GM19238 (cell line): ENCODE data around the gene TGFB1I1.

Experiments used
- DNase-seq: peaks from one replicate; pipeline ENCODE4 v3.0.0; 2011; ENCODE audit warnings: low spot score; ENCODE audit not compliant: insufficient read length

The TGFB1I1 gene

DNA sequence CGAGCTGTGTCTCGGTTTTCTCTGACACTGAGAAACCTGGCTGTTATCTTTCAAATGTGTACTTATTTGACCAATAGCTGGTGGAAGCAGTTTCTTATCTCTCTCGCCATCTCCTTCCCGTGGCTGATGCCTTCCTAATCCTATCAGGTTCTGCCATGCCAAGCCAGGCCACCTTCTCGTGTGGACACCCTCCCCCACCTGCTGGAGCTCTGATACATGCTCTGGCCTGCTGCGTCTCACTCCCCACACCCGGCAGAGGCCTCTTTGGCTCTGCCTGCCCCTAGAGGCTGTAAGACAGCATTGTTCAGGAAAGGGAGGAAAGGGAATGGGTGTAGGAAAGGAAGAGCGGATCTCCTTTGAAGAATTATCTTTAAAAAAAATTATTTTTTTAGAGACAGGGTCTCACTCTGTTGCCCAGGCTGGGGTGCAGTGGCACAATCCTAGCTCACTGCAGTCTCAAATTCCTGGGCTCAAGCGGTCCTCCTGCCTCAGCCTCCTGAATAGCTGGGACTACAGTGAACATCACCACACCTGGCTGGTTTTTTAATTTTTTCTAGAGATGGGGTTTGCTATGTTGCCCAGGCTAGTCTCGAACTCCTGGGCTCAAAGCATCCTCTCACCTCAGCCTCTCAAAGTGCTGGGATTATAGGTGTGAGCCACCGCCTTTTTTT is 20.1 kb upstream of the TGFB1I1 start:
- no peak for DNase-seq

DNA sequence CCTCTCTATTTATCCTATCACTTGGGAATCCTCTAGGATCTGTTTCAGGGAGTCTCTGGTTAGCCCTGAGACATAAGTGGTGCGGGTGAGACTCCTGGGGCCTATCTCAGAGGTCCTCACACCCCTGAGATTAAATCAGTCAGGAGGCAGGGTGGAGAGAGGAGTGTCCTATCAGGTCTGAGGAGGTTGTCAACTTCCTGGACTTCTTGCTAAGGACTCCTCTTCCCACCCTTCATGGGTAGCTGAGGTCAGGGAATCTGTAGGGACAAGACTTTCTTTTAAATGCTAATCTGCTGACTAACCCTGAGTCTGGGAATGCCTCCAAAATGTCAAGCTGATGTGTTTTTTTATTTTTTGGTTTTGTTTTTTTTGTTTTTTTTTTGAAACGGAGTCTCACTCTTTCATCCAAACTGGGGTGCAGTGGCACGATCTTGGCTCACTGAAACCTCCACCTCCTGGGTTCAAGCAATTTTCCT is 19.3 kb upstream of the TGFB1I1 start:
- DNase-seq = no peak

DNA sequence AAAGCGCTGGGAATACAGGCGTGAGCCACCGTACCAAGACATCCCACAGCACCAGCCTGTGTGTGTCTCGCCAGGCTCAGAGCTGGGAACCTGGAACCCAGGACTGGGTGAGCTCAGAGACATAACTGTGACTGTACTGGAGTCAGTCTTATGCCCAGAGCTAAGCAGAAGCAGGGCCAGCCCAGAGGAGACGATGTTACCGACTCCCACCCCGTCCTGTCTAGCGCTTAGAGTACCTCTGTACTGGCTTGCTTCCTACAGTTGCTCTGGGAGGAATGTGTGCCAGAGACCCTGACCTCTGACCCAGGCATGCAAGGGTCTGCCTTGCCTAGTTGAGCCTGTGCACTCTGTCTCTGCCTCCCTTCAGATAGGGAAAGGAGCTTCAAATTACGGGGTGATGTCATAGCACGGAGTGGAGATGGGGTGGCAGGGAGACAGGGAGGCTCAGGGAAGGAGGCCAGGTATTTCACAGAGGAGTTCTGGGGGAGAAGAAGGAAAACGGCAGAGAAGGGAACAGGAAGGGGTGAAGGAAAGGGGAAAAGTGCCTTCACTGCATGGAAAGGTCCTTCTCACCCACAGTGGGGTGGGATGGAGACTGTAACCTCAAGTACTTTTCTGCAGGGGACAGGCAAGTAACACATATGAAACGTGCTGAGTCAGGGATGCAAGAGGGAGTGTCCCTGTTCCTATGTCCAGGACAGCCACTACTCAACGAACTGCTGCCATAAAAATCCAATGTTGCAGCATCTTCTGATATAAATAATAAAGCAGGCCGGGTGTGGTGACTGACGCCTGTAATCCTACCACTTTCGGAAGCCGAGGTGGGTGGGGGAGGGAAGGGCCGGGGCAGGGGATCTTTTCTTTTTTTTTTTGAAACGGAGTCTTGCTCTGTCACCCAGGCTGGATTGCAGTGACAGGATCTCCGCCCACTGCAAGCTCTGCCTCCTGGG is 18.4 kb upstream of the TGFB1I1 start:
- DNase-seq = no peak

DNA sequence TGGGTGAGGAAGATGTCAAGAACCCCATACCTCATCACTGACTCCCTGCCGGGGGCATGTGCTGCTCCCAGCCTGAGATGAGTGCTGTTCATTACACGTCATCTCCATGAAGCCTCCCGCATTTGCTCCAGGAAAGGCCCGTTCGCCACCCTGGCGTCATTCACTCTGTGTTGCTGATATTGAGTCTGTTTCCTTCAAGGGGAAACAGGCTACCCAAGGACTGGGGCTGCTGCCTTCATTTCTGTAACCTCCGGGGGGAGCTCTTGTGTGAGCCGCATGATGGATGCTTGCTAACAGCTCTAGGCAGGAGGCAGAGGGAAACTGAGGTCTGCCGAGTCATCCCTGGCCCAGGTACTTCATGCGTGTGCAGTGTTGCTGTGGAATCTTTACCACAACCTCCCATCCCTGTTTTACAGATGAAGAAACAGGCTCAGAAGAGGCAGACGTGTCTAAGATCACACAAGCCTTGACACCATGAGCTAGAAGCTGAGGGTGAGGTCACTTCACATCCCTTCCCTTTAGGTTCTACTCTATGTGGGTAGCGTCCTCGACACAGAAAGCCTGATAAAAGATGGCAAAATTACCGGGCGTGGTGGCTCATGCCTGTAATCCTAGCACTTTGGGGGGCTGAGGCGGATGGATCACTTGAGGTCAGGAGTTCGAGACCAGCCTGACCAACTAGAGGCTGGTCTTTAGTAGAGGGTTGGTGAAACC is 16.2 kb upstream of the TGFB1I1 start:
- no peak for DNase-seq

DNA sequence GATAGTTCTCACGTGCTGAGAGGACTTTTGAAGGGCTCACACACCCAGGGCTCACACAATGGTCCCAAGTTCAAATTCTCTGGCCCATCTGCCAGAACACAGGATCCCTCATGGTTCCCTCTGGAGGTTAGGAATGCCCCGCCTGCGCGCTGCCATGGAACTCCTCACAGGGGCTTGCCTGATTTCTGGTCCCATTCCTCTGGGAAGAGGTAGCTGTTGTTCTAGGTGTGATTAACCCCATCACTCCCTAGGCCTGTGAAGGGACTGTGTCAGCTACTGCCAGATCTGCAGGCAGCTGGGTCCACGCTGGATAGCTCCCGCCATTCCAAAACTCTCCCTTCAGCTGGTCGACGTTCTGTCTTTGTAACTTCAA is 15.0 kb upstream of the TGFB1I1 start:
- no peak for DNase-seq

DNA sequence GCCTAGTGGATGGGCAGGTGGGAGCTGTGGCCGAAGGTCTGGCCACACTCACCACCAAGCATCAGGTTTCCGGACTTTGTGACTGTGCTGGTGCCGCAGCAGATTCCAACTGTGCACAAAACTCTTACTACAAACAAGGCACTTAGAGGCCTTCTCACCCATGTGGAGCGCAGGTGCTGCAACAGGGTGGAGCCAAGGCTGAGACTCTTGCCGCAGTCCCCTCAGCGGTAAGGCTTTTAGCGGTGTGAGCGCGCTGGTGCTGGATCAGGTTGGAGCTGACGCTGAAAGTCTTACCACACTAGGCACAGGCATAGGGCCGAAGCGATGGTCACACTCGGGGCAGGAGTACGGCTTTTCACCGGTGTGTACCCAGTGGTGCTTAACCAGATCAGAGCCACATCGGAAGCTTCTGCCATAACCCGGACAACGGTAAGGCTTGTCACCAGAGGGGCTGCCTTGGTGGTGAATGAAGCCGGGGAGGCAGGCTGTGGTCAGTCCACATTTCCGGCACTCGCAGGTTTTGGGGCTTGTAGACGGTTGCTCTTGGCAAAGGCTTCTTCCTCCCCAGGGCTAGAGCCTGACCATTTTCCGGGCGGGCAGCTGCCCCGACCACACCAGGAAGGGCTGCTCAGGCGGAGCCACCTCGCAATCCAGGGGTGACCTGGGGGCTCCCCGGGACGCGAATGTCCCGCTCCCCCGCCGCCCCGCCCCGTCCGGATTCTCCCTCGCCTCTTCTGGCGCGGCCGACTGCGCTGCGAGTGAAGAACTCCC is 13.7 kb upstream of the TGFB1I1 start:
- DNase-seq = peak; percentile 58

DNA sequence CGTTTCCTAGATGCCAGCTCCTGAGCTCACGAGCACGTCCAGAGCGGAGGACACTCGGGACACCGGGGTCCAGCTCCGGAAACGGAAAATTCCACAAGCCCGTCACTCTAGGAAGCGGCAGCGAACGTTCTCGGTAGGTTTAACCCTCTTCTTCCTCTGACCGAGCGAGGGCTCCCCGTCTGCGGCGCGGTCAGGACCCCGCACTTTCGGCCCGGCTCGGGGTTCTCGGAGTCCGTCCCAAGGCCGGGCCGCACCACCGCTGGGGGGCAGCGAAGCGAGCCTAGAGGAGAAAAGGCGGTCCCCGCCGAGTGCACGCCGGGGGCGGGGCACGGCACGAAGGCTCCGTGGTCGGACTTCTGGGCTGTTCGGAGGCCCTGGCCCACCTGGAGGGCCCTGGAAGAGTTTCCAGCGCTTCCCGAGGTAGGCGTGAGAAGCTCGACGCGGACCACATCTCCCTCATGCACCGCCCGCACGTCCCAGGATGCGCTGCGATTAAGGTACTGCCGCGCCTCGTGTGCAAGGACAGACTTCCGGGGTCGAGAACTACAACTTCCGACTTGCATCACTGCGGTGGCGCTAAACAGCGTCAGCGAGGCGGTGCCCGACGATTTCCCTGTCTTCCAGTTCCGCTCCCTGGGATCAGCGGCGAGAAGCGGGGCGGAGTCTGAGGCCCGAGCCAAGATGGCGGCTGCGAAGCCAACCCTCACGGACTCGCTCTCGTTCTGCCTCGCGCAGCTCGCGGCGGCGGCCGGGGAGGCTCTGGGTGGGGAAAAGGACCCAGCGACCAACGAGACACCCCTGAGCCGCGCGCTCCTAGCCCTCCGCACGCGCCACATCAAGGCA is 12.9 kb upstream of the TGFB1I1 start, which contains the start of gene ARMC5:
TSS of gene ARMC5 (plus strand) at position 658 of the 843 bp plus-strand sequence. CDS start at position 682, 24 bp downstream.
- DNase-seq = peak; percentile 74

DNA sequence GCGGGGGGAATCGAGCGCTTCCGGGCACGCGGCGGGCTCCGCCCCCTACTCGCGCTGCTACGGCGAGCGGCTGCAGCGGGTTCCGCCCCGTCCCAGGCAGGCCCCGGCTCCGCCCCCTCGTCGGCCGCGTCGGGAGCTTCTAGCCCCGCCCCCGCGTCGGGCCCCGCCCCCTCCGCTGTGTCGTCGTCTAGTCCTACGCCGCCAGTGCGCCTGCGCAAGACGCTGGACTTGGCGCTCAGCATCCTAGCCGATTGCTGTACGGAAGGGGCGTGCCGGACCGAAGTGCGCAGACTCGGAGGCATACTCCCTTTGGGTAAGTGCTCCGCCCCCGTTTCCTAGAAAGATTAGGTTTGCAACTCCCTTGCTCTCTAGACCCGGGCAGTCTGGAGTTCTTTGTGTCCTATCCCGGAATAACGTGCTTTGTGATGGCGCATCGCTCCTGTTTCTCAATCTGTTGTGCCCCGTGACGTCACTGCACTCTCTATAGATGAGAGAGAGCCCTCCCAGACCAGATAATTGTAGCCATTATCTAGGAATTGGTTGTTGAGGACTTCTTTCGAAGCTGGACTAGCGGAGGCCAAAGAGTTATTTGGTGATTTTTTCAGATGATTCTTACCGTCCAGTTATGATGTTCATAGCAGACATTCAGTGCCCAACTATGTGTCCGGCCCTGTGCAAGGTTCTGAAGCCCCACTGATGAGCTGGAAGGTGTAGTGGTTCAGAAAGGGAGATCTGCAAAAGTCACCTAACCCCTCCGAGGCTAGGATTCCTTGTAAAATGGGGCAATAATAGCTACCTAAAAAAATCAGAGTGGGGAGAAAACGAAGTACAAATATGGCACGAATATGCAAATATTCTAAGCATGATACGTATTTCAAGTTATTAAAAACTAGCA is 12.0 kb upstream of the TGFB1I1 start:
- DNase-seq = peak; percentile 87

DNA sequence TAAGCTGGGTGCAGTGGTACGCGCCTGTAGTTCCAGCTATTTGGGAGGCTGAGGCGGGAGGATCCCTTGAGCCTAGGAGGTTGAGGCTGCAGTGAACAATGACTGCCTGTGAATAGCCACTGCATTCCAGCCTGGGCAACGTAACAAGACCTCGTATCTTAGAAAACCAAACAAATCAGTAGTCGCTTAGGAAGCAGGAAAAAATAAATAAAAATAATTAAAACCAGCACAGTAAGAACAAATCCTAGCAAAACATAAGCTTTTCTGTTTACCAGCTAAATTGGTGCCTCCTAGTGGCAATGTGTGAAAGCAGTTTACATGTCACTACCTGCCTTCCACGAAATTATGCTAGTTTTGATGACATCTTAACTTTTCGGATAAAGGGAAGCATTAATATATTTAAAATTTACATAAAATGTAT is 11.4 kb upstream of the TGFB1I1 start:
- no peak for DNase-seq

DNA sequence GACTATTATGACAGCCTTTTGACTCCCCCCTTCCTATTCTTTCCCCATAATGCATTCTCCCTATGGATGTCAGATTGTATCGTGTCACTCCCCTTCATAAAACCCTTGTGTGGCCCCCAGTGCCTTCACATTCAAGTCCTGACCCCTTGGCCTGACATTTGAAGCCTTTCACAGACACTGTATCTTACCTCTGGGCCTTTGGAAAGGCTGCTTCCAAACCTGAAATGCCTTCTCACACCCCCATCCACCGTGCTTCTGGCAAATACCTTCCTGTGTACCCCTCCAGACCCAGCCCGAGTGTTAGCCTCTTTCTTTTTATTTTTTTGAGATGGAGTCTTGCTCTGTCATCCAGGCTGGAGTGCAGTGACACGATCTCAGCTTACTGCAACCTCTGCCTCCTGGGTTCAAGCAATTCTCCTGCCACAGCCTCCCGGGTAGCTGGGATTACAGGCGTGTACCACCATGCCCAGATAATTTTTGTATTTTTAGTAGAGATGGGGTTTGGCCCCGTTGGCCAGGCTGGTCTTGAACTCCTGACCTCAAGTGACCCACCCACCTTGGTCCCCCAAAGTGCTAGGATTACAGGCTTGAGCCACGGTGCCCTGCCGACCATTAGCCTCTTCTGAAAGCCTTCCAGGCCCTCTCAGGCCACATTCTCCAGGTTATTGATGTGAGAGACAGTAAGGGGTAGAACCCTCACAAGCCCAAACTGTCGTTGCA is 10.6 kb upstream of the TGFB1I1 start:
- no peak for DNase-seq

DNA sequence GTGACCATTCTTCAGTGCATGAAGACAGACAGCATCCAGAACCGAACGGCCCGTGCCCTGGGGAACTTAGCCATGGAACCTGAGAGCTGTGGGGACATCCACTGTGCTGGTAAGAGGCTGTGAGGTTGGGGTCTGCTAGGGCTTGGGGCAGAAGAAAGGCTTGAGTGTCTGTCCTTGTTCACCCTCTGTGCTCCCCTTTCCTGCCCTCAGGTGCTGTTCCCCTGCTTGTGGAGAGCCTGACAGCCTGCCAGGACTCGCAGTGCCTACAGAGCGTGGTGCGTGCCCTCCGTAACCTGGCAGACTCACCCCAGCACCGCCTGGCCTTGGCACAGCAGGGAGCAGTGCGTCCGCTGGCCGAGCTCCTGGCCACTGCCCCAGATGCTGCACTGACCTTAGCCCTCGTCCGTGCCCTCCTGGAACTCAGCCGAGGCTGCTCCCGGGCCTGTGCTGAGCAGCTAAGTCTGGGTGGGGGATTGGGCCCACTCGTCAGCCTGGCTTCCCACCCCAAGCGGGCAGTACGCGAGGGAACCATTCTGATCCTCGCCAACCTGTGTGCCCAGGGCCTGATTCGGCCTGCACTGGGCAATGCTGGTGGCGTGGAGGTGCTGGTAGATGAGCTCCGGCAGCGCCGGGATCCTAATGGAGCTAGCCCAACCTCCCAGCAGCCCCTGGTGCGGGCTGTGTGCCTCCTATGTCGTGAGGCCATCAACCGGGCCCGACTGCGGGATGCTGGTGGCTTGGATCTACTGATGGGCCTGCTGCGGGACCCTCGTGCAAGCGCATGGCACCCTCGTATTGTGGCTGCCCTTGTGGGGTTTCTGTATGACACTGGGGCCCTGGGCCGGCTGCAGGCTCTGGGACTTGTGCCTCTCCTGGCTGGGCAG is 9.8 kb upstream of the TGFB1I1 start:
- no peak for DNase-seq

DNA sequence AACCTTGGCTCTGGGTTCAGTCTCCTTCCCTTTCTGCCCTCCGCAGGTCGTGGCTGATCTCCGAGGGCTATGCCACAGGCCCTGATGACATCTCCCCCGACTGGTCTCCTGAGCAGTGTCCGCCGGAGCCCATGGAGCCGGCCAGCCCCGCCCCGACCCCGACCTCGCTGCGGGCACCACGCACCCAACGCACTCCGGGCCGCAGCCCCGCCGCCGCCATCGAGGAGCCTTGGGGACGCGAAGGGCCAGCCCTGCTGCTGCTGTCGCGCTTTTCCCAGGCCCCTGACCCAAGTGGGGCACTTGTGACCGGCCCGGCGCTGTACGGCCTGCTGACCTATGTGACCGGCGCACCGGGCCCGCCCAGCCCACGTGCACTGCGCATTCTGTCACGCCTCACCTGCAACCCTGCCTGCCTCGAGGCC is 7.6 kb upstream of the TGFB1I1 start:
- DNase-seq = no peak

DNA sequence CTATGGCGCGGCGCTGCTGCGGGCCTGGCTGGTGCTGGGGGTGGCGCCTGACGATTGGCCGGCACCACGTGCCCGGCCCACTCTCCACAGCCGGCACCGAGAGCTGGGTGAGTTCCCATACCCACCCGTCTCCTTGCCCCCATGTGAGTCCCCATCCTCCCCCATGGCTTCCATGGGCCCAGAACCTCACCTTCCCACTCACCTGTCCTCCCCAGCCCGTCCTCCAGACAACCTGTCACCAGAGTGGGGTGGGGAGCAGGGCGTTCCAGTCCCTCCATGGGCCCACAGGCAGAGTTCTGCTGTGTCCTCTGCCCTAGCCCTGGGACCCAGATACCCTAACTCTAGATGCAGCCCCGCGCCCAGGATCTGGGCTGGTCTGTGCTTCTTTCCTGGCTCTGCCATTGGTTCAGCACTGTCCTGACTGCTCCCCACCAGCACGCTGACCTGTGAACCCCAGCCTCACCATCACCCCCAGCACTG is 7.1 kb upstream of the TGFB1I1 start:
- DNase-seq = no peak

DNA sequence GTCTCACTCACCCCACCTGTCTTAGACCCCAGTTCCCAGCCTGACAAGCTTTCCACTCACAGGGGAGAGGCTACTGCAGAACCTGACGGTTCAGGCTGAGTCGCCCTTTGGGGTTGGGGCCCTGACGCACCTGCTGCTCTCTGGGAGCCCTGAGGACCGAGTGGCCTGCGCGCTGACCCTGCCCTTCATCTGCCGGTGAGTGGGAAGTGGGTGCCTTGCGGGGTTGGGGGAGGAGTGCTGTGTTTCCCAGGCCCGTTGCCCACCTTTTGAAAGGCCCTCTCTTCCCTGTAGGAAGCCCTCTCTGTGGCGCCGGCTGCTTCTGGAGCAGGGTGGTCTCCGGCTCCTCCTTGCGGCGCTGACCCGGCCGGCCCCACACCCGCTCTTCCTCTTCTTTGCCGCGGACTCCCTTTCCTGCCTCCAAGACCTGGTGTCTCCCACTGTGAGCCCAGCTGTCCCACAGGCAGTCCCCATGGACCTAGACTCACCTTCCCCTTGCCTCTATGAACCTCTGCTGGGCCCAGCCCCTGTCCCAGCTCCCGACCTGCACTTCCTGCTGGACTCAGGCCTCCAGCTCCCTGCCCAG is 6.1 kb upstream of the TGFB1I1 start:
- no peak for DNase-seq

DNA sequence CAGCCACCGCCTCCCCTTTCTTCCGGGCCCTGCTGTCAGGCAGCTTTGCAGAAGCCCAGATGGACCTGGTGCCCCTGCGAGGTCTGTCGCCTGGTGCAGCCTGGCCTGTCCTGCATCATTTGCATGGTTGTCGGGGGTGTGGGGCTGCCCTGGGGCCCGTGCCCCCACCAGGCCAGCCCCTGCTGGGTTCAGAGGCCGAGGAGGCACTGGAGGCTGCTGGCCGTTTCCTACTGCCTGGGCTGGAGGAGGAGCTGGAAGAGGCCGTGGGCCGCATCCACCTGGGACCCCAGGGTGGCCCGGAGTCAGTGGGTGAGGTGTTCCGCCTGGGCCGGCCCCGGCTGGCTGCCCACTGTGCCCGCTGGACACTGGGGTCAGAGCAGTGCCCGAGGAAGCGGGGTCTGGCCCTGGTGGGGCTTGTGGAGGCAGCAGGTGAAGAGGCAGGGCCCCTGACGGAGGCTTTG is 5.5 kb upstream of the TGFB1I1 start:
- no peak for DNase-seq

DNA sequence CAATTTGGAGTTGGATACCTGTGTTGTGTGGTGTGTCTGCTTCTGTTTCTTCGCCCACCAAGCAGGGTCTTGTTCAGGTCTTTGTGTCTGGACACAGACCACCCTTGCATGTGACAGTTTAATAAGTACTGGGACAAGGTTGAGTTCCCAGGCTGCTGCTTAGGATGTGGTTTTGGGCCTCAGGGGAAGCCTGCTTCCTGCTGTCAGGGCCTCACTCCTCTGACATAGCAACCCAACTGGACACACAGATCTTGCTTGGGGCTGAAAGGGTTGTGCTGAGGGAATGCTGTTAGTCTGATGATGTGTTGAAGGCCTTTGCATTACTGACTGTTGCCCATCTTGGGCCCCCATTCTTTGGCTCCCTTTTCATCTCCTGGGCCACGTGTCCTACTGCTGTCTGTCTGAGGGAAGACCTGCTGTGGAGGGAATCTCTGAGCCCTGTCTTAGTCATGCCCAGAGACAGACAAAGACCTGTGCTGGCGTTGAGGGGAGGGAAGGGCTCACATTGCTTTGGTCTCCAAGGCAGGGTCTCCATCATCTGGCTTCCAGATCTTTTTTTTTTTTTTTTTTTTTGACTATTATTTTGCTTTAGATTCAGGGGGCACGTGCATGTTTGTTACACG is 4.7 kb upstream of the TGFB1I1 start:
- DNase-seq = no peak
